GM19463 (cell line): Measurements from ENCODE around the gene FBN1.

Source experiments
- ATAC-seq: cut with Tn5 transposase; IDR thresholded peaks from one replicate; pipeline ENCODE4 v1.9.1; 2021; ENCODE audit warnings: mild to moderate bottlenecking, moderate library complexity; ENCODE audit not compliant: unreplicated experiment

Gene FBN1

GRCh38 chr15:48383031-48383430 is 262.5 kb downstream of the FBN1 start:
- ATAC-seq: no peak

DNA sequence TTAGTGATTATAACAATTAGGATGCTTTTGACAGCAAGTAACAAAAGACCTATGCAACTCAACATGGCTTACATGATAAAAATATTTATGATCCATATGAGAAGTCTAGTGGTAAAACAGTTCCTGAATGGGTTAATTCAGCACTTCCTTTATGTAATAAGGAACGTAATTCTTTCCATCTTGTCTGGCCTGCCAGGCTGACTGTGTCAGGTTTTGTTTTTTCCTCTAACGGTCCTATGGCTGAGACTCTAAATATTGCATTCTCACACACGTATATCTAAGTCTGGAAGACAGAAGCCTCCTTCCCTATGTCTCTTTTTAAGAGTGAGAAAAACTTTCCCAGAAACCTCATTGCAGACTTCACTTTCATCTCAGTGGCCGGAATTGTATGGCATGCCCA is 263.6 kb downstream of the FBN1 start:
- no peak for ATAC-seq

- no peak for ATAC-seq
Observed at GRCh38 chr15:48380198-48380597, 265.3 kb downstream of the FBN1 start.

DNA sequence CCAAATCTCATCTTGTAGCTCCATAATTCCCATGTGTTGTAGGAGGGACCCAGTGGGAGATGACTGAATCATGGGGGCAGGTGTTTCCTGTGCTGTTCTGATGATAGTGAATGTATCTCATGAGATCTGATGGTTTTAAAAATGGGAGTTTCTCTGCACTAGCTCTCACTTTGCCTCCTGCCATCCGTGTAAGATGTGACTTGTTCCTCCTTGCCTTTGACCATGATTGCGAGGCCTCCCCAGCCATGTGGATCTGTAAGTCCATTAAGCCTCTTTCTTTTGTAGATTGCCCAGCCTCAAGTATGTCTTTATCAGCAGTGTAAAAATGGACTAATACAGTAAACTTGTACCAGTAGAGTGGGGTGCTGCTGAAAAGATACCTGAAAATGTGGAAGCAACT is 269.7 kb downstream of the FBN1 start:
- no peak for ATAC-seq

DNA sequence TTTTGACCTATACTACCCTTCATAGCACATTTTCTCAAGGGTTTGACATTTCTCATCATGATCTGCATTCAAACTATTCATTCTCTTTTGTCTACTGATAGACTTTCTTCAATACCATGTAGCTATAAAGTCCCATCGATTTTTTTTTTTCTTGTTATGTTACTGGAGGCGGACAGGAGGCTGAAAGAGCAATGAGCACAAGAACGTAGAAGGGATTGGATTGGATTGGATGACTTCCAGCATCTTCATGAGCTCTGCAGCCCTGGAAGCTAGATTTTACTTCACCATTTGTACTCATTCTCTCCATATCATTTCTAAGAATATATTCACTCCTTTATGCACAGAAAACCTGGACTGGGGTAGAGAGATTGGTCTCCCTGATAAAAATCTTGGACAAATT is 271.0 kb downstream of the FBN1 start:
- no peak for ATAC-seq

DNA sequence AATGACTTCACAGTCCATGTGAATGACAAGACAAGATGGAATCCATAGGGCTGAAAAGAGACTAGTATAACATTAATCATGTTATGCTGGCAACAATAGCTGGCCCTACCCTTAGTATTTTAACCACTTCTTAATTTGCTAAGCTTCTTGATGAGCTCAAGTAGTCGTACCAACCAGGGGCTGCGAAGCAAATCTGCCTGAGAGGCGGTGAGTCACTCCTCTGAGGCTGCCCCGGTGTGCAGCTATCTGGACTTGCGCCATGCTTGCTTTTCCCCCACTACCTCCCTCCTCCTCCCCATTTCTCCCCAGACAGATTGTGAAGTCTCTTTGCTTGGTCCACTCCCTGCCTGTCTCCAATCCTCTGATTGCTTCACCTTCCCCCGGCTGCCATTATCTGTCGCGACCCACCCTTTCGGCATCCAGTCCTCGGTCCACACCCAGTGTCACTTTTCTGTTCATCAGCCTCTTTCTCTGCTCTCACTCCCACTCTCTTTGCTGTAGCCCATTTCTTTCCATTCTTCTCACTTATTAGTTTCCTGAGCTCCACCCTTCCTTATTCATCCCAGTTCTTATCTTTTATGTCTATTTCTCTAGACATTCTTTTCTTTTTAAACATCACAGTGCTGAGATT is 271.6 kb downstream of the FBN1 start:
- ATAC-seq: no peak

DNA sequence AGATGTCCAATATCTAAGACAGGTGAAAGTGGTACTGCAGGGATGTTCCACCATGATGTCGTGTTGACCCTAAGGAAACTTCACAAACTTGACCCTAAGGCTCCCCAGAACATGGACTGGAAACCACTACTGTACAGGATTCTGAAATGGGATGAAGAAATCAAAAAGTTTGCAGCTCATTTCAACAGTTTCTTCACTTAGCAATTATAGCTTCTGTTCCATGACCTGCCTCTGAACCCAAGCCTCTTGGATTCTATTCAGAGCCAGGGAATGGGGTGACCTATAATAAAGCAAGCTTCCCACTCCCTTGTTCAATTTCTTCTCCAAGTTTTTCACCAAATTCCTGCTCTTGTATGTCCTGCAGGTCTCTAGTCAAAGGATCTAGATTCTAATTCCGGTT is 273.5 kb downstream of the FBN1 start:
- ATAC-seq: no peak

DNA sequence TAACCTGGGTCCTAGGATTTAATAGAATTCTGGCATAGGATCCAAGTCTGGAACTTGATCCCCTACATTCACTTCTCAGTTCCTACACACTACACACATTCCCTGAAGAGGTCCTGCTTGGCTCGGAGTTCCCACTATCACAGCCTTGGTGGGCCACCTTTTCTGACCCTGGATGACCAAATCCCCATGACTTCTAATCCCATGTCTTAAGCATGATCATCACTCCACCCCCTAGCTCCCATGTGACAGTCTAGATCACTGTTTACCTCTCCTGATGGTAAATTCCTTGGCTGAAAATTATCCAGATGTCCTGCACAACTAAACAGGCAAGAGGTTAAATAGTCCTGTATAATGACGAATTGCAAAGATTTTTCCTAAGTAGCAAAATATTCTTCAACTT is 274.0 kb downstream of the FBN1 start:
- no peak for ATAC-seq

DNA sequence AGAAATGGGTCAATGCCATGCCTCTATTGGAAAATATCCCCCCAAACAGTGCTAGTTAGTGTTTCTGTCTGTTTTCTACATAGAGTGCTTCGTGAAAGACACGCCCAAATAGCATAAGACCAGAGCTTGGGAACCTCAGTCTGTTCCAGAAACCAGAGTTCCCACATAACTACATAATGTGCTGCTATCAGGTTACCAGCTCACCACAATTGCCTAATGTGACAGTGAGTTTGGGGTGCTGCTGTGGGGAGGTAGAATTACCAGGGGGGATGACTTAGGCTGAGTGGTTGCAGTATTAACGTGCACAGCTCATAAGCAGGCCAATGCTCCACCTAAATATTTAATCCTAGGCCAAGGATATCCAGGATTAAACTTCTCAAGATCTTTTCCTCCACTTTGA is 275.0 kb downstream of the FBN1 start:
- no peak for ATAC-seq

GRCh38 chr15:48367483-48367882 is 278.0 kb downstream of the FBN1 start:
- no peak for ATAC-seq

- no peak for ATAC-seq
Observed at GRCh38 chr15:48366584-48367312, 278.8 kb downstream of the FBN1 start.

GRCh38 chr15:48365575-48365974 is 279.9 kb downstream of the FBN1 start:
- no peak for ATAC-seq

DNA sequence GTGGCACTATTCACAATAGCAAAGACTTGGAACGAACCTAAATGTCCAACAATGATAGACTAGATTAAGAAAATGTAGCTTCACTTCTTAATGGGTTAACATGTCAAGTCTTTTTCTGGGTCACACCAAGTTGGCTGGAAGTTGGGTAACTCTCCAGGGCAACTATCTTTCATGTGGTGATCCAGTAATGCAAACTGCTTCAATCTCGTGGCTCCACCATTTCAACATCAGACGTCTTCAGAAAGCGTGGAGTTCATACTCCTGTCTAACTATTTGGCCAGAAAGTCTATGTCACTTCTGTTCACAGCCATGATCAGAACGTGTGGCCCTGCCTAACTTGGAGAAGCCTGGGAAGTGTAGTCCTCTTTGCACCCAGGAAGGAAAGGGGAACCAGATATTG is 282.0 kb downstream of the FBN1 start:
- no peak for ATAC-seq

- no peak for ATAC-seq
Observed at GRCh38 chr15:48361685-48362084, 283.8 kb downstream of the FBN1 start.

GRCh38 chr15:48360841-48361240 is 284.7 kb downstream of the FBN1 start:
- no peak for ATAC-seq
